SK-N-SH (cell line): ENCODE results near the gene STXBP1. TPM values are rescaled to one million over a fixed set of nuclear protein-coding genes. Genes with fewer than 3 reads are reported as not detected.

Source experiments
- CTCF ChIA-PET: fragments of 300-600, 350-600 bp; formaldehyde crosslinking; extraction: SDS; loops from one replicate; lab custom pipeline; 2021; lab: Yijun Ruan, JAX
- POLR2A ChIA-PET: fragments of 350-600 bp; sonication (Branson Sonifier 250); formaldehyde crosslinking; extraction: SDS; loops from one replicate; lab custom pipeline; 2020; ENCODE audit warnings: antibody characterized with exemption, inconsistent platforms; lab: Yijun Ruan, JAX
- DNase-seq: peaks from one replicate; pipeline ENCODE4 v3.0.0; 2012
- H2AFZ ChIP-seq: fragments of 200-600 bp; sonication (generic); 2 replicates; pipeline ENCODE4 v1.8.1; 2016; ENCODE audit warnings: antibody characterized with exemption, mild to moderate bottlenecking, low read depth
- H3F3A ChIP-seq: fragments of 200-600 bp; sonication (generic); replicated peaks from 2 replicates; pipeline ENCODE3; 2016; ENCODE audit warnings: antibody characterized with exemption, mild to moderate bottlenecking; ENCODE audit not compliant: insufficient read depth
- H3K27ac ChIP-seq, 2 experiments: fragments of 200-500 bp in 1 of 2; fragments of 200-600 bp in 1 of 2; sonication (Bioruptor generic) in 1 of 2; sonication (generic), shearing (Covaris generic) in 1 of 2; 2 replicates each; pipeline versions ENCODE4 v1.5.1 to v1.6.1; 2014 to 2016; ENCODE audit warnings: low read depth in 2 of 2, inconsistent platforms in 1 of 2, low read length in 1 of 2, mild to moderate bottlenecking in 1 of 2, mixed read lengths in 1 of 2
- H3K27me3 ChIP-seq: fragments of 200-600 bp; sonication (generic), shearing (Covaris generic); 2 replicates; pipeline ENCODE4 v1.6.1; 2016; ENCODE audit warnings: mixed run types; ENCODE audit not compliant: insufficient read depth
- H3K36me3 ChIP-seq, 2 experiments: fragments of 200-500 bp in 1 of 2; fragments of 200-600 bp in 1 of 2; sonication (Bioruptor generic) in 1 of 2; sonication (generic) in 1 of 2; replicated peaks in 1 of 2; 2 replicates each; pipeline versions ENCODE3 to v1.5.1; 2014 to 2016; ENCODE audit warnings: low read length in 1 of 2, mild to moderate bottlenecking in 1 of 2; ENCODE audit not compliant: insufficient read depth in 2 of 2, control insufficient read depth in 1 of 2
- H3K4me1 ChIP-seq, 2 experiments: fragments of 200-500 bp in 1 of 2; fragments of 200-600 bp in 1 of 2; sonication (Bioruptor generic) in 1 of 2; sonication (generic), shearing (Covaris generic) in 1 of 2; 2 replicates each; pipeline versions ENCODE4 v1.5.1 to v1.6.1; 2014 to 2016; ENCODE audit warnings: low read depth in 1 of 2, low read length in 1 of 2, mixed run types in 1 of 2; ENCODE audit not compliant: insufficient read depth in 2 of 2, control insufficient read depth in 1 of 2
- H3K4me2 ChIP-seq: fragments of 200-600 bp; sonication (generic), shearing (Covaris generic); 2 replicates; pipeline ENCODE4 v1.6.1; 2017; ENCODE audit warnings: mixed run types
- H3K4me3 ChIP-seq, 2 experiments: fragments of 200-500 bp in 1 of 2; fragments of 200-600 bp in 1 of 2; sonication (Bioruptor generic) in 1 of 2; sonication (generic), shearing (Covaris generic) in 1 of 2; 2 replicates each; pipeline versions ENCODE4 v1.5.1 to v1.8.1; 2014 to 2016; ENCODE audit warnings: low read depth in 2 of 2, inconsistent platforms in 1 of 2, low read length in 1 of 2, mild to moderate bottlenecking in 1 of 2, mixed read lengths in 1 of 2, moderate library complexity in 1 of 2
- H3K79me2 ChIP-seq: fragments of 200-600 bp; sonication (generic); 2 replicates; pipeline ENCODE4 v1.8.1; 2017; ENCODE audit warnings: mild to moderate bottlenecking; ENCODE audit not compliant: insufficient read depth
- H3K9ac ChIP-seq: fragments of 200-600 bp; sonication (generic); 2 replicates; pipeline ENCODE4 v1.6.1; 2017; ENCODE audit warnings: mixed run types
- H3K9me2 ChIP-seq: fragments of 200-600 bp; sonication (generic); 2 replicates; pipeline ENCODE4 v1.6.1; 2017; ENCODE audit warnings: mixed run types
- H3K9me3 ChIP-seq: fragments of 200-600 bp; sonication (generic); 2 replicates; pipeline ENCODE4 v1.6.1; 2017; ENCODE audit warnings: mixed run types, mild to moderate bottlenecking, moderate library complexity
- H4K20me1 ChIP-seq: fragments of 200-600 bp; sonication (generic); 2 replicates; pipeline ENCODE4 v1.6.1; 2017; ENCODE audit warnings: mild to moderate bottlenecking, mixed run types; ENCODE audit not compliant: insufficient read depth
- CHD2 ChIP-seq: fragments of 150-350 bp; IDR thresholded peaks from 2 replicates; pipeline ENCODE4 v1.6.1; 2018; ENCODE audit warnings: low read length; ENCODE audit not compliant: partially characterized antibody
- EP300 ChIP-seq, 2 experiments: IDR thresholded peaks; 2 replicates each; pipeline versions ENCODE4 v1.4.0 to v1.6.1; 2012; ENCODE audit warnings: borderline replicate concordance in 1 of 2, low read depth in 1 of 2, low read length in 1 of 2
- GABPA ChIP-seq: IDR thresholded peaks from 2 replicates; pipeline ENCODE4 v1.4.0; 2012; ENCODE audit warnings: low read depth, mild to moderate bottlenecking
- GATA2 ChIP-seq: sonication (generic); formaldehyde crosslinking; IDR thresholded peaks from 2 replicates; pipeline ENCODE4 v1.5.0; 2020; ENCODE audit warnings: mild to moderate bottlenecking, missing genetic modification reagents
- IRF3 ChIP-seq: fragments of 150-350 bp; IDR thresholded peaks from 2 replicates; pipeline ENCODE4 v1.6.1; 2016; ENCODE audit warnings: mild to moderate bottlenecking, low read depth, low read length
- JUND ChIP-seq: IDR thresholded peaks from 2 replicates; pipeline ENCODE4 v1.4.0; 2012
- MEF2A ChIP-seq: IDR thresholded peaks from 2 replicates; pipeline ENCODE4 v1.4.0; 2012; ENCODE audit warnings: low read depth, borderline replicate concordance
- PBX3 ChIP-seq: IDR thresholded peaks from 2 replicates; pipeline ENCODE4; 2012
- POLR2AphosphoS5 ChIP-seq: IDR thresholded peaks from 2 replicates; pipeline ENCODE4 v1.6.1; 2012; ENCODE audit warnings: low read depth, low read length
- RCOR1 ChIP-seq: fragments of 150-350 bp; IDR thresholded peaks from 2 replicates; pipeline ENCODE4 v1.6.1; 2017; ENCODE audit warnings: antibody characterized with exemption, low read length
- RFX5 ChIP-seq: IDR thresholded peaks from 2 replicates; pipeline ENCODE4 v1.6.1; 2012; ENCODE audit warnings: mild to moderate bottlenecking, improper control_type of control experiment, low read length
- RXRA ChIP-seq: IDR thresholded peaks from 2 replicates; pipeline ENCODE4 v1.4.0; 2012; ENCODE audit warnings: low read depth, mild to moderate bottlenecking, borderline replicate concordance
- SIN3A ChIP-seq: IDR thresholded peaks from 2 replicates; pipeline ENCODE4 v1.6.1; 2012; ENCODE audit warnings: low read depth, mild to moderate bottlenecking, low read length, moderate library complexity, borderline replicate concordance
- SMC3 ChIP-seq: IDR thresholded peaks from 2 replicates; pipeline ENCODE4 v1.6.1; 2012; ENCODE audit warnings: low read depth, low read length, improper control_type of control experiment
- TAF1 ChIP-seq: IDR thresholded peaks from 2 replicates; pipeline ENCODE4 v1.6.1; 2012; ENCODE audit warnings: low read depth, mild to moderate bottlenecking, low read length, moderate library complexity, borderline replicate concordance
- TCF12 ChIP-seq: IDR thresholded peaks from 2 replicates; pipeline ENCODE4 v1.4.0; 2012
- TEAD4 ChIP-seq: IDR thresholded peaks from 2 replicates; pipeline ENCODE4 v1.4.0; 2012; ENCODE audit warnings: mild to moderate bottlenecking, borderline replicate concordance; ENCODE audit not compliant: insufficient read depth
- USF1 ChIP-seq: IDR thresholded peaks from 2 replicates; pipeline ENCODE4 v1.4.0; 2012; ENCODE audit warnings: low read depth, borderline replicate concordance
- YY1 ChIP-seq: IDR thresholded peaks from 2 replicates; pipeline ENCODE4 v1.4.0; 2012; ENCODE audit warnings: low read depth, mild to moderate bottlenecking
- ZBTB33 ChIP-seq: IDR thresholded peaks from 2 replicates; pipeline ENCODE4 v1.4.0; 2012; ENCODE audit warnings: low read depth, borderline replicate concordance
- WGBS: methylation state at CpG from one replicate; pipeline ENCODE4 v1.1.6; 2017; ENCODE audit warnings: low lambda C conversion rate; 5-methylcytosine and 5-hydroxymethylcytosine counted together
- polyA plus RNA-seq, 3 experiments: library from polyadenylated mRNA; depleted of rRNA; stranded (reverse); fragments of >200 nt; gene quantifications; 2 replicates each; pipeline ENCODE4 v1.2.3, GENCODE V29; 2012

Gene STXBP1
- polyA plus RNA-seq, 1 of the 3 experiments (the other 2 are of a cell fraction): 44.3 TPM

GRCh38 chr9:127735530-127736185, 123.6 kb downstream of the STXBP1 start:
- Histone ChIP-seq H2AFZ (no peak overlapping the region), H3K4me2 (no peak overlapping the region), H3K9ac (no peak overlapping the region), H3K4me1 (peaks cover 5 to 11% of the 10 kb centered on the region in 2 experiments; a peak in 1 of 4 replicates), H3K9me3 (no peaks in the 10 kb centered on the region), H3K79me2 (no peaks in the 10 kb centered on the region), H3K9me2 (no peaks in the 10 kb centered on the region), H3K27ac (peak overlapping the region in 1 of 2 experiments; percentile 40; a peak in 1 of 4 replicates), H3F3A (peaks cover 2% of the 10 kb centered on the region), H3K27me3 (no peaks in the 10 kb centered on the region), H3K4me3 (peak overlapping the region; percentile 79; a peak in 3 of 4 replicates), H3K36me3 (peaks cover 0 to 3% of the 10 kb centered on the region in 2 experiments), H4K20me1 (no peaks in the 10 kb centered on the region)
- TF ChIP-seq RXRA (no peak), IRF3 (no peak), CHD2 (no peak), EP300 (IDR thresholded peaks at IDR 0.05; ENCODE audit: borderline replicate concordance in 1 of 2, low read depth in 1 of 2, low read length in 1 of 2) (no peak), POLR2AphosphoS5 (no peak), TEAD4 (no peak), YY1 (no peak), RCOR1 (0 out of 2 replicates have a peak, but pooled peaks have one; percentile 3)
- ChIA-PET POLR2A (interaction anchor here (0.6 to 1.6 kb wide), 8 partner anchors 8 to 164 kb away, joined by 3 to 9 read pairs (median 6); partner anchors contain the start of gene CDK9), CTCF (interaction anchor here (0.7 to 10.7 kb wide), 49 partner anchors 9 to 332 kb away, joined by 3 to 226 read pairs (median 8); partner anchors contain the start of genes AK1, CDK9, ENG and SLC25A25)
- 33% methylated on average over 15 of the region's 15 CpGs for WGBS
- DNase-seq: no peak

GRCh38 chr9:127738666-127739065, 126.6 kb downstream of the STXBP1 start:
- ChIA-PET CTCF (interaction anchor here (10.7 kb wide), 1 partner anchor 150 kb away, joined by 226 read pairs; no protein-coding TSS in a partner anchor), POLR2A (no interaction called here)
- no peak overlapping the region for H3K27ac ChIP-seq

More at GRCh38 chr9:127738666-127739065, 126.6 kb downstream of the STXBP1 start:
- H3K4me3 ChIP-seq: no peak overlapping the region
- H4K20me1 ChIP-seq: no peaks in the 10 kb centered on the region
- DNase-seq: no peak
- H3K9ac ChIP-seq: no peak overlapping the region
- WGBS: 80% methylated on average over 6 of the region's 13 CpGs
- peaks cover 5 to 11% of the 10 kb centered on the region in 2 experiments; a peak in 1 of 4 replicates for H3K4me1 ChIP-seq
- TF ChIP-seq SIN3A (no peak), PBX3 (no peak), MEF2A (no peak), GABPA (no peak), JUND (no peak), USF1 (no peak), TCF12 (no peak), GATA2 (CRISPR knock-in tag) (no peak), RFX5 (no peak), TAF1 (no peak), TEAD4 (no peak), SMC3 (no peak), ZBTB33 (no peak)
- H3K36me3 ChIP-seq: no peaks in the 10 kb centered on the region
- H2AFZ ChIP-seq: no peak overlapping the region
- H3K4me2 ChIP-seq: no peak overlapping the region
- no peaks in the 10 kb centered on the region for H3K27me3 ChIP-seq
- H3F3A ChIP-seq: no peaks in the 10 kb centered on the region
- H3K79me2 ChIP-seq: no peaks in the 10 kb centered on the region
- no peaks in the 10 kb centered on the region for H3K9me2 ChIP-seq
- H3K9me3 ChIP-seq: no peaks in the 10 kb centered on the region
